K562 (cell line): ENCODE measurements around the gene NUBPL. TPM values are rescaled to one million over a fixed set of nuclear protein-coding genes. Genes with fewer than 3 reads are reported as not detected.

Experiments used
- ATAC-seq: fragments of 200-7000 bp; cut with Tn5 transposase; 3 replicates; pipeline ENCODE4 v1.9.1; 2020; ENCODE audit warnings: moderate library complexity
- BruUV-seq: library from RNA; stranded (reverse); fragments of 400-500 nt; replicated peaks from 2 replicates; lab custom pipeline; 2021; lab: Mats Ljungman, UMichigan
- CTCF ChIA-PET: fragments of 300-600 bp; formaldehyde crosslinking; extraction: SDS; loops from one replicate; lab custom pipeline; 2021; ENCODE audit warnings: low intra/inter-chr PET ratio; lab: Yijun Ruan, JAX
- POLR2A ChIA-PET: fragments of 300-600, 350-650 bp; sonication (Branson Sonifier 250); formaldehyde crosslinking; extraction: SDS; loops from one replicate; lab custom pipeline; 2021; ENCODE audit warnings: antibody characterized with exemption, inconsistent platforms; lab: Yijun Ruan, JAX
- DNase-seq, 4 experiments: peaks; one replicate each; pipeline versions ENCODE4 v3.0.0 to v3.0.0-alpha.2; 2011 to 2018; ENCODE audit warnings: low spot score in 3 of 4, mixed read lengths in 3 of 4; ENCODE audit errors: extremely low read depth in 1 of 4
- FAIRE-seq: peaks from 2 replicates; lab custom pipeline; 2011; peaks lifted over from hg19 to GRCh38; lab: Jason Lieb, UNC
- H2AFZ ChIP-seq: 2 replicates; pipeline ENCODE4 v1.6.0; 2011; ENCODE audit warnings: low read depth, low read length, control low read depth, inconsistent platforms
- H3K27ac ChIP-seq: fragments of 200-600 bp; 3 replicates; pipeline ENCODE4 v1.8.0; 2011; ENCODE audit warnings: low read depth, mild to moderate bottlenecking, control low read depth, inconsistent platforms, low read length, moderate library complexity, mixed read lengths; ENCODE audit errors: extremely low read depth
- H3K27me3 ChIP-seq, 2 experiments: fragments of 300-600 bp in 1 of 2; 2 replicates in 1 of 2; 3 replicates in 1 of 2; pipeline versions ENCODE4 v1.6.0 to v1.8.0; 2011; ENCODE audit warnings: inconsistent platforms in 2 of 2, low read length in 2 of 2, mild to moderate bottlenecking in 1 of 2, mixed read lengths in 1 of 2, moderate library complexity in 1 of 2; ENCODE audit not compliant: control insufficient read depth in 2 of 2, insufficient read depth in 2 of 2
- H3K36me3 ChIP-seq: fragments of 300-600 bp; 3 replicates; pipeline ENCODE4 v1.8.0; 2011; ENCODE audit warnings: mild to moderate bottlenecking, low read length, inconsistent platforms; ENCODE audit not compliant: control insufficient read depth, insufficient read depth
- H3K4me1 ChIP-seq, 2 experiments: fragments of 200-600 bp in 1 of 2; replicated peaks in 1 of 2; 2 replicates in 1 of 2; 3 replicates in 1 of 2; pipeline versions ENCODE4 v1.5.1 to v1.8.0; 2011; ENCODE audit warnings: inconsistent platforms in 2 of 2, low read length in 2 of 2, mild to moderate bottlenecking in 1 of 2, mixed read lengths in 1 of 2, moderate library complexity in 1 of 2; ENCODE audit not compliant: control insufficient read depth in 2 of 2, insufficient read depth in 2 of 2
- H3K4me2 ChIP-seq: 2 replicates; pipeline ENCODE4 v1.6.1; 2011; ENCODE audit warnings: low read length, control low read depth, inconsistent platforms, mixed read lengths; ENCODE audit not compliant: insufficient read depth
- H3K4me3 ChIP-seq: fragments of 200-600 bp; sonication (generic), shearing (Covaris generic); 2 replicates; pipeline ENCODE4 v1.5.1; 2016; ENCODE audit warnings: control low read depth, inconsistent platforms
- H3K79me2 ChIP-seq: fragments of 200-600 bp; 3 replicates; pipeline ENCODE4 v1.8.0; 2011; ENCODE audit warnings: low read length, inconsistent platforms; ENCODE audit not compliant: control insufficient read depth, insufficient read depth
- H3K9ac ChIP-seq, 2 experiments: 2 replicates each; pipeline versions ENCODE4 v1.6.0 to v1.6.1; 2011; ENCODE audit warnings: low read depth in 2 of 2, low read length in 2 of 2, control low read depth in 1 of 2, inconsistent platforms in 1 of 2, mild to moderate bottlenecking in 1 of 2, mixed read lengths in 1 of 2; ENCODE audit not compliant: insufficient read depth in 1 of 2
- H3K9me1 ChIP-seq: one replicate; pipeline ENCODE4 v1.6.0; 2011; ENCODE audit warnings: inconsistent platforms, mild to moderate bottlenecking, low read length, moderate library complexity; ENCODE audit not compliant: control insufficient read depth, insufficient read depth
- H3K9me3 ChIP-seq: replicated peaks from 2 replicates; pipeline ENCODE4 v1.5.1; 2011; ENCODE audit warnings: low read depth, low read length, inconsistent platforms; ENCODE audit not compliant: control insufficient read depth, insufficient read depth
- H4K20me1 ChIP-seq: replicated peaks from 2 replicates; pipeline ENCODE4 v1.6.1; 2011; ENCODE audit warnings: low read length, inconsistent platforms, mixed read lengths; ENCODE audit not compliant: control insufficient read depth, insufficient read depth
- ADNP ChIP-seq: fragments of 200-800 bp; sonication (Bioruptor generic); IDR thresholded peaks from 2 replicates; pipeline ENCODE4 v1.6.1; 2016; ENCODE audit warnings: missing genetic modification characterization, missing compliant biosample characterization
- CLOCK ChIP-seq: fragments of 250-450 bp; sonication (Bioruptor Pico); IDR thresholded peaks from 2 replicates; pipeline ENCODE4 v1.4.0; 2020; ENCODE audit warnings: mild to moderate bottlenecking, moderate library complexity, borderline replicate concordance
- FOXA3 ChIP-seq, 2 experiments: fragments of 450-650 bp in 1 of 2; sonication (generic) in 1 of 2; formaldehyde crosslinking; IDR thresholded peaks in 1 of 2; conservative IDR thresholded peaks in 1 of 2; 2 replicates each; pipeline versions ENCODE4 v1.4.0 to v1.8.0; 2020 to 2022; ENCODE audit warnings: mild to moderate bottlenecking in 2 of 2, missing genetic modification reagents in 1 of 2
- PTBP1 ChIP-seq: fragments of 200-400 bp; formaldehyde crosslinking; IDR thresholded peaks from 2 replicates; pipeline ENCODE4 v1.6.1; 2017; ENCODE audit warnings: low read depth, low read length
- SMARCE1 ChIP-seq: fragments of 450-650 bp; IDR thresholded peaks from 2 replicates; pipeline ENCODE4 v1.7.1; 2016; ENCODE audit warnings: mild to moderate bottlenecking
- SPI1 ChIP-seq: IDR thresholded peaks from 2 replicates; pipeline ENCODE4 v1.6.1; 2011; ENCODE audit warnings: low read depth, low read length, control low read depth, borderline replicate concordance
- TCF7 ChIP-seq: sonication (generic); IDR thresholded peaks from 2 replicates; pipeline ENCODE4 v1.6.1; 2016; ENCODE audit warnings: antibody characterized with exemption, borderline replicate concordance
- TEAD2 ChIP-seq: fragments of 450-650 bp; IDR thresholded peaks from 2 replicates; pipeline ENCODE4 v1.6.1; 2016; ENCODE audit warnings: missing genetic modification characterization, control low read depth, missing compliant biosample characterization
- TGIF2 ChIP-seq: sonication (generic); formaldehyde crosslinking; IDR thresholded peaks from 2 replicates; pipeline ENCODE4 v1.8.1; 2022; ENCODE audit warnings: mild to moderate bottlenecking, missing genetic modification reagents, moderate library complexity
- XRCC5 ChIP-seq: fragments of 200-400 bp; formaldehyde crosslinking; IDR thresholded peaks from 2 replicates; pipeline ENCODE4 v1.6.1; 2017; ENCODE audit warnings: low read depth, mild to moderate bottlenecking, low read length
- ZBTB9 ChIP-seq: fragments of 450-650 bp; formaldehyde crosslinking; IDR thresholded peaks from 2 replicates; pipeline ENCODE4 v1.4.0; 2020; ENCODE audit warnings: mild to moderate bottlenecking, moderate library complexity
- ZNF146 ChIP-seq: IDR thresholded peaks from one replicate; pipeline ENCODE4 v1.6.1; 2018; ENCODE audit warnings: missing compliant biosample characterization; ENCODE audit not compliant: unreplicated experiment
- WGBS: fragments of 100-300 bp; shearing (Covaris generic); methylation state at CpG from one replicate; pipeline ENCODE4 v1.1.6; 2016; ENCODE audit warnings: low coverage, mixed read lengths; ENCODE audit not compliant: insufficient coverage; ENCODE audit errors: missing lambda C conversion rate; 5-methylcytosine and 5-hydroxymethylcytosine counted together
- in situ Hi-C: fragments of 300-500 bp; cut with MboI; formaldehyde crosslinking; loops from 4 replicates; pipeline ENCODE4 v1.15.0; 2018; ENCODE audit warnings: inconsistent platforms, mixed read lengths
- intact Hi-C: fragments of 100-400 bp; cut with micrococcal nuclease; formaldehyde crosslinking; loops from 2 replicates; pipeline ENCODE4 v1.14.2; 2022
- polyA plus RNA-seq, 8 experiments: library from polyadenylated mRNA; depleted of rRNA in 4 of 8; stranded (reverse) in 5 of 8; unstranded in 3 of 8; fragments of >200 nt; fragmentation: Nextera tagmentation in 2 of 8; fragmentation: Illumina TruSeq in 1 of 8; extraction: Ambion mirVana in 2 of 8; extraction: Trizol in 1 of 8; gene quantifications; 2 replicates each; pipeline versions ENCODE4 v1.2.1 to v1.2.3, GENCODE V29; 2011 to 2014; ENCODE audit warnings: inconsistent platforms in 1 of 8, missing spikeins in 1 of 8
- total RNA-seq, 7 experiments: library from RNA; depleted of rRNA in 6 of 7; stranded (reverse); fragments of >200 nt in 6 of 7; fragmentation: Illumina TruSeq in 2 of 7; extraction: Trizol in 2 of 7; gene quantifications; 2 replicates each; pipeline versions ENCODE4 v1.2.1 to v1.2.3, GENCODE V29; 2011 to 2021; ENCODE audit warnings: low replicate concordance in 1 of 7
- TF ChIP-seq, protein P1 (sequence below), 2 experiments: fragments of 450-650 bp; conservative IDR thresholded peaks; 2 replicates each; pipeline ENCODE4 v1.6.1; 2017; ENCODE audit warnings: mild to moderate bottlenecking in 2 of 2, moderate library complexity in 2 of 2
- TF ChIP-seq, protein P2 (sequence below): fragments of 250-450 bp; sonication (Bioruptor Pico); IDR thresholded peaks from 2 replicates; pipeline ENCODE4 v1.5.0; 2020; ENCODE audit warnings: mild to moderate bottlenecking
- TF ChIP-seq, protein P3 (sequence below): fragments of 450-650 bp; formaldehyde crosslinking; IDR thresholded peaks from 2 replicates; pipeline ENCODE4 v1.4.0; 2020; ENCODE audit warnings: mild to moderate bottlenecking

The NUBPL gene
- total and polyA plus RNA-seq, 9 of the 15 experiments (the other 6 are each of a cell fraction or from before 2014, with no cell fraction given), result 3.2 to 8.7 (median 6.1) TPM

DNA sequence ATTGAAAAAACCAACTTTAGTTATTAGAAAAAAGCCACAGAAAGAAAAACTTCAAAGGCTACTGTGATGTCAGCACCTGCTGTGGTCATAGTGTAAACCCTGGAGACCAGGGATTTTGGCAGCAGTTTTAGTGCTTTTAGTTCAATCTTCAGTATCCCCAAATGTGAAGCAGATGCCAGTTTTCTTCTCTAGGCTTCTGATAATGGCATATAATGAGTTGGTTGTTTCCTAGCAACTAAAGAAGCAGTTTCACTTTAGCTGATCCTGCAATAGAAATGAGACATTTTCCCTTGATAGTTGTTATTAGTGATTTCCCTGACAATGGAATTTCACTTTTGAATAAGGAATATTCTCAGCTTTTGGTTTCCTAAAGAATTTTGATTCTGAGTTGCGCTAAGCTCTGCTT is 131.2 kb downstream of the NUBPL start:
- Histone ChIP-seq H3K4me2 (no peak overlapping the region), H3K27me3 (no peaks in the 10 kb centered on the region), H3K4me3 (no peak overlapping the region), H4K20me1 (no peaks in the 10 kb centered on the region), H3K27ac (no peak overlapping the region), H3K79me2 (no peaks in the 10 kb centered on the region), H3K36me3 (no peaks in the 10 kb centered on the region), H3K9me3 (no peaks in the 10 kb centered on the region), H3K9ac (no peak overlapping the region), H2AFZ (no peak overlapping the region), H3K9me1 (no peaks in the 10 kb centered on the region), H3K4me1 (no peaks in the 10 kb centered on the region)
- intact Hi-C loops, result no loop called here
- in situ Hi-C loops, result no loop called here
- FAIRE-seq (no peak), ATAC-seq (no peak), DNase-seq (no peak)
- 60% methylated on average over 1 of the region's 1 CpG for WGBS
- ChIA-PET CTCF (interaction anchor here (0.5 kb wide), 1 partner anchor 672 kb away, joined by 3 read pairs; no protein-coding TSS in a partner anchor), POLR2A (no interaction called here)
- no TSS peak for BruUV-seq
- TF ChIP-seq ZNF146 (CRISPR knock-in tag) (no peak), XRCC5 (no peak), SPI1 (no peak), PTBP1 (no peak), ADNP (tag) (no peak), CLOCK (CRISPR knock-in tag) (no peak), FOXA3 (CRISPR knock-in tag; conservative IDR thresholded peaks at IDR 0.05 in 1 of 2, IDR thresholded peaks at IDR 0.05 in 1 of 2) (no peak), SMARCE1 (no peak), TCF7 (no peak), TEAD2 (tag) (no peak), ZBTB9 (CRISPR knock-in tag) (no peak), TGIF2 (no peak)
- TF ChIP-seq, protein P1, sequence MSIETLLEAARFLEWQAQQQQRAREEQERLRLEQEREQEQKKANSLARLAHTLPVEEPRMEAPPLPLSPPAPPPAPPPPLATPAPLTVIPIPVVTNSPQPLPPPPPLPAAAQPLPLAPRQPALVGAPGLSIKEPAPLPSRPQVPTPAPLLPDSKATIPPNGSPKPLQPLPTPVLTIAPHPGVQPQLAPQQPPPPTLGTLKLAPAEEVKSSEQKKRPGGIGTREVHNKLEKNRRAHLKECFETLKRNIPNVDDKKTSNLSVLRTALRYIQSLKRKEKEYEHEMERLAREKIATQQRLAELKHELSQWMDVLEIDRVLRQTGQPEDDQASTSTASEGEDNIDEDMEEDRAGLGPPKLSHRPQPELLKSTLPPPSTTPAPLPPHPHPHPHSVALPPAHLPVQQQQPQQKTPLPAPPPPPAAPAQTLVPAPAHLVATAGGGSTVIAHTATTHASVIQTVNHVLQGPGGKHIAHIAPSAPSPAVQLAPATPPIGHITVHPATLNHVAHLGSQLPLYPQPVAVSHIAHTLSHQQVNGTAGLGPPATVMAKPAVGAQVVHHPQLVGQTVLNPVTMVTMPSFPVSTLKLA (conservative IDR thresholded peaks at IDR 0.05), result no peak
- TF ChIP-seq, protein P2, sequence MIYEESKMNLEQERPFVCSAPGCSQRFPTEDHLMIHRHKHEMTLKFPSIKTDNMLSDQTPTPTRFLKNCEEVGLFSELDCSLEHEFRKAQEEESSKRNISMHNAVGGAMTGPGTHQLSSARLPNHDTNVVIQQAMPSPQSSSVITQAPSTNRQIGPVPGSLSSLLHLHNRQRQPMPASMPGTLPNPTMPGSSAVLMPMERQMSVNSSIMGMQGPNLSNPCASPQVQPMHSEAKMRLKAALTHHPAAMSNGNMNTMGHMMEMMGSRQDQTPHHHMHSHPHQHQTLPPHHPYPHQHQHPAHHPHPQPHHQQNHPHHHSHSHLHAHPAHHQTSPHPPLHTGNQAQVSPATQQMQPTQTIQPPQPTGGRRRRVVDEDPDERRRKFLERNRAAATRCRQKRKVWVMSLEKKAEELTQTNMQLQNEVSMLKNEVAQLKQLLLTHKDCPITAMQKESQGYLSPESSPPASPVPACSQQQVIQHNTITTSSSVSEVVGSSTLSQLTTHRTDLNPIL, result no peak
- TF ChIP-seq, protein P3, sequence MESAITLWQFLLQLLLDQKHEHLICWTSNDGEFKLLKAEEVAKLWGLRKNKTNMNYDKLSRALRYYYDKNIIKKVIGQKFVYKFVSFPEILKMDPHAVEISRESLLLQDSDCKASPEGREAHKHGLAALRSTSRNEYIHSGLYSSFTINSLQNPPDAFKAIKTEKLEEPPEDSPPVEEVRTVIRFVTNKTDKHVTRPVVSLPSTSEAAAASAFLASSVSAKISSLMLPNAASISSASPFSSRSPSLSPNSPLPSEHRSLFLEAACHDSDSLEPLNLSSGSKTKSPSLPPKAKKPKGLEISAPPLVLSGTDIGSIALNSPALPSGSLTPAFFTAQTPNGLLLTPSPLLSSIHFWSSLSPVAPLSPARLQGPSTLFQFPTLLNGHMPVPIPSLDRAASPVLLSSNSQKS (CRISPR knock-in tag), result no peak
